ENCODE measurements around the gene WDR41. TPM values are rescaled to one million over a fixed set of nuclear protein-coding genes. Genes with fewer than 3 reads are reported as not detected.

The WDR41 gene
- total RNA-seq, 3 donors from 2014 or later: 49.8 to 75.2 (median 56.6) TPM

- no peak for TF ChIP-seq POLR2AphosphoS5 (IDR thresholded peaks at IDR 0.05)
- TF ChIP-seq POLR2A (IDR thresholded peaks at IDR 0.05): no peak
- TF ChIP-seq, protein P1, sequence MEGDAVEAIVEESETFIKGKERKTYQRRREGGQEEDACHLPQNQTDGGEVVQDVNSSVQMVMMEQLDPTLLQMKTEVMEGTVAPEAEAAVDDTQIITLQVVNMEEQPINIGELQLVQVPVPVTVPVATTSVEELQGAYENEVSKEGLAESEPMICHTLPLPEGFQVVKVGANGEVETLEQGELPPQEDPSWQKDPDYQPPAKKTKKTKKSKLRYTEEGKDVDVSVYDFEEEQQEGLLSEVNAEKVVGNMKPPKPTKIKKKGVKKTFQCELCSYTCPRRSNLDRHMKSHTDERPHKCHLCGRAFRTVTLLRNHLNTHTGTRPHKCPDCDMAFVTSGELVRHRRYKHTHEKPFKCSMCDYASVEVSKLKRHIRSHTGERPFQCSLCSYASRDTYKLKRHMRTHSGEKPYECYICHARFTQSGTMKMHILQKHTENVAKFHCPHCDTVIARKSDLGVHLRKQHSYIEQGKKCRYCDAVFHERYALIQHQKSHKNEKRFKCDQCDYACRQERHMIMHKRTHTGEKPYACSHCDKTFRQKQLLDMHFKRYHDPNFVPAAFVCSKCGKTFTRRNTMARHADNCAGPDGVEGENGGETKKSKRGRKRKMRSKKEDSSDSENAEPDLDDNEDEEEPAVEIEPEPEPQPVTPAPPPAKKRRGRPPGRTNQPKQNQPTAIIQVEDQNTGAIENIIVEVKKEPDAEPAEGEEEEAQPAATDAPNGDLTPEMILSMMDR (IDR thresholded peaks at IDR 0.05): no peak
- intact Hi-C loops (cut with DNase I; ENCODE audit: low total_unique reads): no loop called here
- H3K4me3 ChIP-seq: no peak overlapping the region
- no peaks in the 10 kb centered on the region for H3K9me3 ChIP-seq
- H3K27ac ChIP-seq: no peak overlapping the region
- no peaks in the 10 kb centered on the region for H3K27me3 ChIP-seq
- peaks cover 4% of the 10 kb centered on the region for H3K36me3 ChIP-seq
- DNase-seq (ENCODE audit: low spot score in 2 of 2): no peak
- no peaks in the 10 kb centered on the region for H3K4me1 ChIP-seq
Observed at GRCh38 chr5:77431286-77431685, 60.8 kb downstream of the WDR41 start.

GRCh38 chr5:77430726-77431125, 61.4 kb downstream of the WDR41 start:
- H3K9me3 ChIP-seq: no peaks in the 10 kb centered on the region
- TF ChIP-seq POLR2AphosphoS5 (IDR thresholded peaks at IDR 0.05): no peak
- TF ChIP-seq, protein P1 (IDR thresholded peaks at IDR 0.05): no peak
- TF ChIP-seq POLR2A (IDR thresholded peaks at IDR 0.05): no peak
- no peaks in the 10 kb centered on the region for H3K36me3 ChIP-seq
- H3K4me1 ChIP-seq: no peaks in the 10 kb centered on the region
- no peak overlapping the region for H3K27ac ChIP-seq
- intact Hi-C loops (cut with DNase I; ENCODE audit: low total_unique reads): no loop called here
- no peak for DNase-seq (ENCODE audit: low spot score in 2 of 2)
- H3K27me3 ChIP-seq: no peaks in the 10 kb centered on the region
- H3K4me3 ChIP-seq: no peak overlapping the region

GRCh38 chr5:77428526-77428925, 63.6 kb downstream of the WDR41 start:
- no peaks in the 10 kb centered on the region for H3K4me1 ChIP-seq
- DNase-seq (ENCODE audit: low spot score in 2 of 2): no peak
- no peak for TF ChIP-seq POLR2AphosphoS5 (IDR thresholded peaks at IDR 0.05)
- TF ChIP-seq, protein P1 (IDR thresholded peaks at IDR 0.05): no peak
- no peak for TF ChIP-seq POLR2A (IDR thresholded peaks at IDR 0.05)
- no peaks in the 10 kb centered on the region for H3K9me3 ChIP-seq
- no peaks in the 10 kb centered on the region for H3K36me3 ChIP-seq
- no peaks in the 10 kb centered on the region for H3K27me3 ChIP-seq
- intact Hi-C loops (cut with DNase I; ENCODE audit: low total_unique reads): no loop called here
- H3K27ac ChIP-seq: peak overlapping the region in 1 of 2 donors; percentile 8
- H3K4me3 ChIP-seq: no peak overlapping the region

- intact Hi-C loops (cut with DNase I; ENCODE audit: low total_unique reads): no loop called here
- Histone ChIP-seq H3K4me3 (no peak overlapping the region), H3K9me3 (peaks cover 0 to 2% of the 10 kb centered on the region in 2 donors), H3K27me3 (no peaks in the 10 kb centered on the region), H3K36me3 (no peaks in the 10 kb centered on the region), H3K27ac (no peak overlapping the region), H3K4me1 (no peaks in the 10 kb centered on the region)
- TF ChIP-seq POLR2A (IDR thresholded peaks at IDR 0.05): no peak
- TF ChIP-seq POLR2AphosphoS5 (IDR thresholded peaks at IDR 0.05): no peak
- TF ChIP-seq, protein P1 (IDR thresholded peaks at IDR 0.05): no peak
- no peak for DNase-seq (ENCODE audit: low spot score in 2 of 2)
Observed at GRCh38 chr5:77427998-77428397, 64.1 kb downstream of the WDR41 start.

- Histone ChIP-seq H3K36me3 (no peaks in the 10 kb centered on the region), H3K4me1 (no peaks in the 10 kb centered on the region), H3K4me3 (no peak overlapping the region), H3K9me3 (peaks cover 0 to 5% of the 10 kb centered on the region in 2 donors), H3K27ac (no peak overlapping the region), H3K27me3 (no peaks in the 10 kb centered on the region)
- TF ChIP-seq POLR2AphosphoS5 (IDR thresholded peaks at IDR 0.05) (no peak), POLR2A (IDR thresholded peaks at IDR 0.05) (no peak)
- TF ChIP-seq, protein P1 (IDR thresholded peaks at IDR 0.05): no peak
- DNase-seq (ENCODE audit: low spot score in 2 of 2): no peak
- intact Hi-C loops (cut with DNase I; ENCODE audit: low total_unique reads): no loop called here
Observed at GRCh38 chr5:77426670-77427069, 65.4 kb downstream of the WDR41 start.
